ENCODE results near the gene PREB. TPM values are rescaled to one million over a fixed set of nuclear protein-coding genes. Genes with fewer than 3 reads are reported as not detected.
A peak's percentile ranks its signal among the peaks of the same experiment; 100 is the strongest.

The PREB gene, protein sequence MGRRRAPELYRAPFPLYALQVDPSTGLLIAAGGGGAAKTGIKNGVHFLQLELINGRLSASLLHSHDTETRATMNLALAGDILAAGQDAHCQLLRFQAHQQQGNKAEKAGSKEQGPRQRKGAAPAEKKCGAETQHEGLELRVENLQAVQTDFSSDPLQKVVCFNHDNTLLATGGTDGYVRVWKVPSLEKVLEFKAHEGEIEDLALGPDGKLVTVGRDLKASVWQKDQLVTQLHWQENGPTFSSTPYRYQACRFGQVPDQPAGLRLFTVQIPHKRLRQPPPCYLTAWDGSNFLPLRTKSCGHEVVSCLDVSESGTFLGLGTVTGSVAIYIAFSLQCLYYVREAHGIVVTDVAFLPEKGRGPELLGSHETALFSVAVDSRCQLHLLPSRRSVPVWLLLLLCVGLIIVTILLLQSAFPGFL
- 10 to 100 TPM; 39.9 to 64.7 (median 48.3) TPM for total RNA-seq

DNA sequence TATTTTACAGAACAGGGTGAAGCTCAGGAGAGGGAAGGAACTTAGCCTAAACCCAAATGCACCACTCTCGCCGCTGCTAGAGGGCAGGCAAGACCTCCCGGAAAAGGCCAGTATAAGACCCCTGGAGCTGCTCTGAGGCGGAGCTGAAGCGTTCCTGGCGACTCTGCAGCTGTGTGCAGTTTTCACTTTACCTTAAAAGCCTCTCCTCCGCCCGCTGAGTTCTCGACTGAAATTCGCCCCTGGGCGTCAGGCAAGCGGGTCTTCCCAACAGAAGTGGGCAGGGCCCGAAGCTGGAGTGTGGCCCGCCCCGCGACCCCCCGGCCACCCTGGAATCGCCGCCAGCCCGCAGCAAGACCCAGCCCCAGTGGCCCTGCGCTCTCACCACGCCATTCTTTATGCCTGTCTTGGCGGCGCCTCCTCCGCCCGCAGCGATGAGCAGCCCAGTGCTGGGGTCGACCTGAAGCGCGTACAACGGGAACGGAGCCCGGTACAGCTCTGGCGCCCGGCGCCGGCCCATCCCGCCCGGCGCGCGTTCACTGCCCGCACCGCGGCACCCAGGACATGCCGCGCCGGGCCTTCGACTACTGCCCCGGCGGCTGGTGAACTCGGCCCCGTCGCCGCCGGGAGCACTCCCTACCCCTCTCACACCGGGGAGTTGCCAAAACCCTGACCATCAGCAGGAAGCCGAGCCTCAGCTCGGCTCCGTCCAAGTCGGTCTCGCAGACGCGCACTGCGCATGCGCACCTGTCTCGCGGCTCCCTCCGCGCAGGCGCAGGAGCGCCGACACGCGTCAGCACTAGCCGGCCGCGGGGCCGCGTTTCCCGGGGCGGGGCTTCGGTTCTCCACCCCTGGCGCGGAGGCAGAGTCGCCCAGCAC, at the start of gene PREB:
Gene PREB (minus strand): TSS at position 732 of the 876 bp plus-strand sequence. CDS start 215 bp downstream, at position 517.
- Histone ChIP-seq H3K36me3 (peaks cover 24 to 37% (median 34%) of the 10 kb centered on the region in 4 donors), H3K9me3 (no peaks in the 10 kb centered on the region), H3K4me3 (peak within 1 kb of the TSS; percentile 80 to 93 (median 88)), H3K4me1 (peaks cover 9 to 23% (median 18%) of the 10 kb centered on the region in 4 donors), H3K27ac (replicated peaks in 1 of 4) (peak within 1 kb of the TSS; percentile 87 to 93 (median 90)), H3K27me3 (no peaks in the 10 kb centered on the region)
- intact Hi-C loops (cut with DNase I) = loop anchor here (2.0 kb wide), 1 partner anchor 81 kb away; no protein-coding TSS in a partner anchor
- WGBS = under 1% methylated on average over 12 of the region's 86 CpGs
- TF ChIP-seq CTCF (IDR thresholded peaks at IDR 0.05) = peak in 1 of 3 experiments; percentile 15
- TF ChIP-seq EP300 (IDR thresholded peaks at IDR 0.05) = no peak
- TF ChIP-seq POLR2A (IDR thresholded peaks at IDR 0.05; ENCODE audit: low read depth) = peak; percentile 90
- peak; percentile 97 to 99 for TF ChIP-seq POLR2AphosphoS5 (IDR thresholded peaks at IDR 0.05)
- DNase-seq (ENCODE audit: extremely low spot score) = peak; percentile 98

GRCh38 chr2:27184115-27184514, 49.7 kb upstream of the PREB start:
- no peak for DNase-seq (ENCODE audit: extremely low spot score)

GRCh38 chr2:27182346-27182745, 47.9 kb upstream of the PREB start:
- Histone ChIP-seq H3K27me3 (peaks cover 0 to 15% (median 0%) of the 10 kb centered on the region in 4 donors), H3K9me3 (no peaks in the 10 kb centered on the region), H3K27ac (replicated peaks in 1 of 4) (no peak overlapping the region), H3K4me1 (peaks cover 8 to 21% (median 18%) of the 10 kb centered on the region in 4 donors), H3K36me3 (no peaks in the 10 kb centered on the region), H3K4me3 (no peak overlapping the region)
- WGBS = 66% methylated on average over 4 of the region's 4 CpGs
- intact Hi-C loops (cut with DNase I) = no loop called here
- no peak for DNase-seq (ENCODE audit: extremely low spot score)
- no peak for TF ChIP-seq POLR2AphosphoS5 (IDR thresholded peaks at IDR 0.05)
- no peak for TF ChIP-seq CTCF (IDR thresholded peaks at IDR 0.05)
- TF ChIP-seq EP300 (IDR thresholded peaks at IDR 0.05) = no peak
- no peak for TF ChIP-seq POLR2A (IDR thresholded peaks at IDR 0.05; ENCODE audit: low read depth)

More at GRCh38 chr2:27184115-27184514, 49.7 kb upstream of the PREB start:
- peaks cover 0 to 6% (median 0%) of the 10 kb centered on the region in 4 donors for H3K27me3 ChIP-seq
- no peak overlapping the region for H3K4me3 ChIP-seq
- H3K36me3 ChIP-seq = no peaks in the 10 kb centered on the region
- intact Hi-C loops (cut with DNase I) = no loop called here
- peaks cover 8 to 21% (median 18%) of the 10 kb centered on the region in 4 donors for H3K4me1 ChIP-seq
- TF ChIP-seq POLR2A (IDR thresholded peaks at IDR 0.05; ENCODE audit: low read depth) (no peak), EP300 (IDR thresholded peaks at IDR 0.05) (no peak), CTCF (IDR thresholded peaks at IDR 0.05) (no peak), POLR2AphosphoS5 (IDR thresholded peaks at IDR 0.05) (no peak)
- 60% methylated on average over 4 of the region's 4 CpGs for WGBS
- peak overlapping the region in 3 of 4 donors; percentile 53 to 70 (median 59) for H3K27ac ChIP-seq (replicated peaks in 1 of 4)
- no peaks in the 10 kb centered on the region for H3K9me3 ChIP-seq

DNA sequence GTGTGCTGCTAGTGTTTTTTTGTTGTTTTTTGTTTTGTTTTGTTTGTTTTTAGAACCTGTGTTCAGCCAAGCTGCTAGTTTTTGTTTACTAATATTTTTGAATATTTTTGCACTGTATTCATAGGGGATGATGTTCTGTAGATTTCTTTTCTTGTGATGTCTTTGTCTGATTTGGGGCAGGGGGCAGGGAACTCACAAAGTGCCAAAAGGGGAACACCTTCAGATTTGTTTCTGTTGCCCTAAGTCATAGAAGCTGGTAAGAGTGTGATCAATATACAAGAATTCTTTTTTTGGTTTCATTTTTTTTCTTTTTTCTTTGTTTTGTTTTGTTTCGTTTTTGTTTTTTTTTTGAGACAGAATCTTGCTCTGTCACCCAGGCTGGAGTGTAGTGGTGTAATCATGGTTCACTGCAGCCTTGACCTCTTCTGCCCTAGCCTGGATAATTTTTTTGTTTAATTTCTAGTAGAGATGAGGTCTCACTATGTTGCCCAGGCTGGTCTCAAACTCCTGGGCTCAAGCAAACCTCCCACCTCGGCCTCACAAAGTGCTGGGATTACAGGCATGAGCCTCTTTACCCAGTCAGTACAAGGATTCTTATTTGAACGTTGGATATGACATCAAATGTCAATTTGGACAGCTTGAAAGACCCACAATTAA, 45.0 kb upstream of the PREB start:
- Histone ChIP-seq H3K27ac (replicated peaks in 1 of 4) (no peak overlapping the region), H3K36me3 (no peaks in the 10 kb centered on the region), H3K9me3 (no peaks in the 10 kb centered on the region), H3K27me3 (peaks cover 0 to 28% (median 0%) of the 10 kb centered on the region in 4 donors), H3K4me1 (peaks cover 0 to 3% (median 2%) of the 10 kb centered on the region in 4 donors), H3K4me3 (no peak overlapping the region)
- WGBS = 71% methylated on average over 3 of the region's 3 CpGs
- TF ChIP-seq CTCF (IDR thresholded peaks at IDR 0.05) = no peak
- TF ChIP-seq EP300 (IDR thresholded peaks at IDR 0.05) = no peak
- TF ChIP-seq POLR2AphosphoS5 (IDR thresholded peaks at IDR 0.05) = no peak
- TF ChIP-seq POLR2A (IDR thresholded peaks at IDR 0.05; ENCODE audit: low read depth) = no peak
- intact Hi-C loops (cut with DNase I) = no loop called here
- DNase-seq (ENCODE audit: extremely low spot score) = no peak

Measured in esophagus muscularis mucosa (tissue), 4 donors.